GM12878 (cell line): ENCODE results near the gene CREB5. TPM values are rescaled to one million over a fixed set of nuclear protein-coding genes. Genes with fewer than 3 reads are reported as not detected.
A peak's percentile ranks its signal among the peaks of the same experiment; 100 is the strongest.

Source experiments
- ATF3 ChIP-seq: IDR thresholded peaks from 2 replicates; pipeline ENCODE4 v1.6.1; 2011; ENCODE audit warnings: low read depth, mild to moderate bottlenecking, low read length, moderate library complexity, borderline replicate concordance; ENCODE audit errors: extremely low read depth
- BCLAF1 ChIP-seq: fragments of 450-650 bp; IDR thresholded peaks from 2 replicates; pipeline ENCODE4 v1.6.1; 2017; ENCODE audit warnings: antibody characterized with exemption, mild to moderate bottlenecking, moderate library complexity
- IRF3 ChIP-seq: fragments of 450-650 bp; IDR thresholded peaks from 2 replicates; pipeline ENCODE4 v1.6.1; 2014; ENCODE audit warnings: mild to moderate bottlenecking
- MEF2A ChIP-seq: IDR thresholded peaks from 2 replicates; pipeline ENCODE4 v1.6.1; 2011; ENCODE audit warnings: low read depth, mild to moderate bottlenecking, low read length, moderate library complexity; ENCODE audit not compliant: insufficient read depth
- NFYB ChIP-seq: IDR thresholded peaks from 2 replicates; pipeline ENCODE4 v1.6.1; 2011; ENCODE audit warnings: low read depth, mild to moderate bottlenecking, low read length, improper control_type of control experiment, moderate library complexity; ENCODE audit not compliant: insufficient read depth
- NKRF ChIP-seq: fragments of 450-650 bp; conservative IDR thresholded peaks from 2 replicates; pipeline ENCODE4 v1.6.1; 2017; ENCODE audit warnings: mild to moderate bottlenecking, moderate library complexity
- SKIL ChIP-seq: fragments of 450-650 bp; IDR thresholded peaks from 2 replicates; pipeline ENCODE4 v1.6.1; 2017; ENCODE audit warnings: mild to moderate bottlenecking, low read depth, inconsistent platforms; ENCODE audit not compliant: poor library complexity, severe bottlenecking
- TCF12 ChIP-seq: IDR thresholded peaks from 2 replicates; pipeline ENCODE4 v1.6.1; 2011; ENCODE audit warnings: low read depth, mild to moderate bottlenecking, low read length
- ZNF592 ChIP-seq: fragments of 450-650 bp; IDR thresholded peaks from 2 replicates; pipeline ENCODE4 v1.6.1; 2017; ENCODE audit warnings: mild to moderate bottlenecking, moderate library complexity
- ZNF687 ChIP-seq: fragments of 450-650 bp; IDR thresholded peaks from 2 replicates; pipeline ENCODE4 v1.6.1; 2017; ENCODE audit warnings: mild to moderate bottlenecking, moderate library complexity
- polyA plus RNA-seq, 11 experiments: library from polyadenylated mRNA; depleted of rRNA in 4 of 11; unstranded in 6 of 11; stranded (reverse) in 5 of 11; fragments of >200 nt; fragmentation: Nextera tagmentation in 4 of 11; fragmentation: Illumina TruSeq in 1 of 11; extraction: Ambion mirVana in 4 of 11; extraction: Trizol in 1 of 11; gene quantifications; 1 replicate in 1 of 11; 2 replicates in 10 of 11; pipeline versions ENCODE4 v1.2.1 to v1.2.3, GENCODE V29; 2011 to 2016; ENCODE audit warnings: inconsistent platforms in 2 of 11, missing spikeins in 2 of 11, low read depth in 1 of 11
- total RNA-seq, 4 experiments: library from RNA; depleted of rRNA in 3 of 4; stranded (reverse); fragments of >200 nt in 3 of 4; fragmentation: Illumina TruSeq in 1 of 4; extraction: Trizol in 1 of 4; gene quantifications; 2 replicates each; pipeline versions ENCODE4 v1.2.1 to v1.2.3, GENCODE V29; 2013 to 2021

Gene CREB5
- total and polyA plus RNA-seq, 10 of the 15 experiments (the other 5 are each of a cell fraction or from before 2014, with no cell fraction given) = 12.9 to 74.1 (median 53.0) TPM

GRCh38 chr7:28621369-28621841, 209.1 kb downstream of the CREB5 start (continued):
- TF ChIP-seq SKIL = peak; percentile 96
- TF ChIP-seq BCLAF1 = no peak
- no peak for TF ChIP-seq TCF12
- no peak for TF ChIP-seq IRF3
- no peak for TF ChIP-seq NFYB
- peak; percentile 37; the same call in 1 of the 2 replicates for TF ChIP-seq ZNF592
- peak; percentile 62; the same call in 1 of the 2 replicates for TF ChIP-seq NKRF
- TF ChIP-seq ATF3 = no peak
- TF ChIP-seq MEF2A = peak; percentile 99
- TF ChIP-seq ZNF687 = peak; percentile 84; the same call in 1 of the 2 replicates
